Spinal cord (tissue), 10 donors: ENCODE data around the gene KRTAP3-1. TPM values are rescaled to one million over a fixed set of nuclear protein-coding genes. Genes with fewer than 3 reads are reported as not detected.
"Not testable (repeated sequence)": the region's sequence is repeated elsewhere in the genome, so short reads cannot be mapped to it uniquely, and the experiment has no call there.

ENCODE experiments used
- DNase-seq, 6 donors: peaks; one replicate each; pipeline versions ENCODE4 v3.0.0 to v3.0.0-alpha.2; 2013 to 2015; ENCODE audit warnings: low spot score in 6 of 6, low read depth in 4 of 6
- H3K27ac ChIP-seq: one replicate; pipeline ENCODE4 v1.5.1; 2013; ENCODE audit warnings: low read depth, low read length, control low read depth
- H3K27me3 ChIP-seq: one replicate; pipeline ENCODE4 v1.6.1; 2013; ENCODE audit warnings: low read length; ENCODE audit not compliant: control insufficient read depth, insufficient read depth
- H3K36me3 ChIP-seq: one replicate; pipeline ENCODE4 v1.6.1; 2013; ENCODE audit warnings: low read length; ENCODE audit not compliant: control insufficient read depth, insufficient read depth
- H3K4me1 ChIP-seq: one replicate; pipeline ENCODE4 v1.6.1; 2013; ENCODE audit warnings: low read length; ENCODE audit not compliant: control insufficient read depth, insufficient read depth
- H3K4me3 ChIP-seq: one replicate; pipeline ENCODE4 v1.5.1; 2013; ENCODE audit warnings: low read depth, low read length, control low read depth
- H3K9me3 ChIP-seq: one replicate; pipeline ENCODE4 v1.6.1; 2013; ENCODE audit warnings: low read length; ENCODE audit not compliant: control insufficient read depth, insufficient read depth
- whole genome bisulfite sequencing: methylation state at CpG from one replicate; pipeline ENCODE4 v1.1.5; 2013; ENCODE audit warnings: missing lambda C conversion rate; ENCODE audit not compliant: insufficient coverage; 5-methylcytosine and 5-hydroxymethylcytosine counted together
- long read RNA-seq, 4 donors: transcript quantifications; one replicate each; lab custom pipeline, GENCODE V29; 2026
- polyA plus RNA-seq, 2 donors: library from polyadenylated mRNA; unstranded; fragments of 120-200 nt; gene quantifications; one replicate each; pipeline ENCODE4 v1.2.1, GENCODE V29; 2013; ENCODE audit not compliant: insufficient read length in 2 of 2
- total RNA-seq, 2 donors: library from RNA; depleted of rRNA in 1 of 2; stranded (reverse); fragments of 120-200 nt in 1 of 2; fragments of >200 nt in 1 of 2; gene quantifications; one replicate each; pipeline versions ENCODE4 v1.2.3 to v1.2.4, GENCODE V29; 2013 to 2014
- donor health status: healthy.

Gene KRTAP3-1
- total RNA-seq: not detected
- not detected for polyA plus RNA-seq
- long read RNA-seq, donor 1: 0 reads
- long read RNA-seq, donor 2: 0 reads
- long read RNA-seq, donor 3: 0 reads
- long read RNA-seq, donor 4: 0 reads

- no peaks in the 10 kb centered on the region for H3K4me1 ChIP-seq
- 81% methylated on average over 6 of the region's 8 CpGs for WGBS
- no peaks in the 10 kb centered on the region for H3K9me3 ChIP-seq
- H3K27me3 ChIP-seq: no peaks in the 10 kb centered on the region
- H3K27ac ChIP-seq: no peak within 1 kb of the TSS
- H3K36me3 ChIP-seq: no peaks in the 10 kb centered on the region
- H3K4me3 ChIP-seq: no peak within 1 kb of the TSS
- no peak for DNase-seq
Measured at GRCh38 chr17:41008811-41009210, at the start of gene KRTAP3-1. Gene KRTAP3-1, minus strand, starts transcription at chr17:41009128. Its CDS starts 54 bp downstream, at chr17:41009074.

- WGBS: no CpG with 5 or more reads among the region's 1 CpG
- no peak overlapping the region for H3K4me3 ChIP-seq
- no peak for DNase-seq
- H3K9me3 ChIP-seq: no peaks in the 10 kb centered on the region
- H3K27ac ChIP-seq: no peak overlapping the region
- no peaks in the 10 kb centered on the region for H3K27me3 ChIP-seq
- H3K4me1 ChIP-seq: no peaks in the 10 kb centered on the region
- no peaks in the 10 kb centered on the region for H3K36me3 ChIP-seq
Measured at GRCh38 chr17:41057547-41057946, 48.6 kb upstream of the KRTAP3-1 start.

- WGBS: no CpG with 5 or more reads among the region's 6 CpGs
- H3K9me3 ChIP-seq, H3K4me3 ChIP-seq, H3K4me1 ChIP-seq, DNase-seq, H3K36me3 ChIP-seq, H3K27ac ChIP-seq, H3K27me3 ChIP-seq: not testable (repeated sequence)
Measured at GRCh38 chr17:41055130-41055529, 46.2 kb upstream of the KRTAP3-1 start, which contains the start of gene KRTAP2-2. Gene KRTAP2-2, minus strand, starts transcription at chr17:41055230. Its CDS starts 19 bp downstream, at chr17:41055211.

- H3K4me1 ChIP-seq, H3K27me3 ChIP-seq, H3K4me3 ChIP-seq, DNase-seq, H3K36me3 ChIP-seq, H3K9me3 ChIP-seq, H3K27ac ChIP-seq: not testable (repeated sequence)
- 77% methylated on average over 7 of the region's 9 CpGs for WGBS
Measured at GRCh38 chr17:41054556-41054955, 45.6 kb upstream of the KRTAP3-1 start.

GRCh38 chr17:41054025-41054424 lies 45.1 kb upstream of the KRTAP3-1 start:
- DNase-seq: no peak
- H3K4me1 ChIP-seq: no peaks in the 10 kb centered on the region
- no peak overlapping the region for H3K27ac ChIP-seq
- H3K27me3 ChIP-seq: no peaks in the 10 kb centered on the region
- 90% methylated on average over 3 of the region's 4 CpGs for WGBS
- no peak overlapping the region for H3K4me3 ChIP-seq
- no peaks in the 10 kb centered on the region for H3K9me3 ChIP-seq
- H3K36me3 ChIP-seq: no peaks in the 10 kb centered on the region

GRCh38 chr17:41052566-41052965 lies 43.6 kb upstream of the KRTAP3-1 start:
- Histone ChIP-seq H3K4me3 (no peak overlapping the region), H3K9me3 (no peaks in the 10 kb centered on the region), H3K36me3 (no peaks in the 10 kb centered on the region), H3K27ac (no peak overlapping the region), H3K4me1 (no peaks in the 10 kb centered on the region), H3K27me3 (no peaks in the 10 kb centered on the region)
- no peak for DNase-seq

GRCh38 chr17:41049110-41049509 lies 40.2 kb upstream of the KRTAP3-1 start:
- 56% methylated on average over 2 of the region's 2 CpGs for WGBS
- no peak for DNase-seq

GRCh38 chr17:41048441-41048840 lies 39.5 kb upstream of the KRTAP3-1 start:
- Histone ChIP-seq H3K27me3 (no peaks in the 10 kb centered on the region), H3K4me3 (no peak overlapping the region), H3K27ac (no peak overlapping the region), H3K36me3 (no peaks in the 10 kb centered on the region), H3K9me3 (no peaks in the 10 kb centered on the region), H3K4me1 (no peaks in the 10 kb centered on the region)
- 73% methylated on average over 3 of the region's 7 CpGs for WGBS
- peak in 1 of 6 donors; percentile 4 for DNase-seq

More at GRCh38 chr17:41049110-41049509, 40.2 kb upstream of the KRTAP3-1 start:
- Histone ChIP-seq H3K27ac (no peak overlapping the region), H3K36me3 (no peaks in the 10 kb centered on the region), H3K9me3 (no peaks in the 10 kb centered on the region), H3K4me3 (no peak overlapping the region), H3K27me3 (no peaks in the 10 kb centered on the region), H3K4me1 (no peaks in the 10 kb centered on the region)

GRCh38 chr17:41046735-41047465 lies 38.0 kb upstream of the KRTAP3-1 start, which contains the start of gene KRTAP2-1:
Gene KRTAP2-1, minus strand, starts transcription at chr17:41047316. Its CDS starts 49 bp downstream, at chr17:41047267.
- not testable (repeated sequence) for H3K27ac ChIP-seq
- WGBS: 44% methylated on average over 5 of the region's 33 CpGs

GRCh38 chr17:41042953-41043352 lies 34.0 kb upstream of the KRTAP3-1 start:
- Histone ChIP-seq H3K9me3 (no peaks in the 10 kb centered on the region), H3K27me3 (no peaks in the 10 kb centered on the region), H3K4me1 (no peaks in the 10 kb centered on the region), H3K27ac (no peak overlapping the region), H3K4me3 (no peak overlapping the region), H3K36me3 (no peaks in the 10 kb centered on the region)
- no peak for DNase-seq
- WGBS: no CpG with 5 or more reads among the region's 1 CpG

More at GRCh38 chr17:41046735-41047465, 38.0 kb upstream of the KRTAP3-1 start, which contains the start of gene KRTAP2-1:
- not testable (repeated sequence) for H3K4me1 ChIP-seq, H3K9me3 ChIP-seq, DNase-seq, H3K27me3 ChIP-seq, H3K4me3 ChIP-seq, H3K36me3 ChIP-seq
